SW 1271 (cell line): ENCODE data around the gene C1orf167.

Experiments
- DNase-seq, 2 experiments: peaks; one replicate each; lab custom pipeline; 2025; lab: John Stamatoyannopoulos, UW

Gene C1orf167

DNA sequence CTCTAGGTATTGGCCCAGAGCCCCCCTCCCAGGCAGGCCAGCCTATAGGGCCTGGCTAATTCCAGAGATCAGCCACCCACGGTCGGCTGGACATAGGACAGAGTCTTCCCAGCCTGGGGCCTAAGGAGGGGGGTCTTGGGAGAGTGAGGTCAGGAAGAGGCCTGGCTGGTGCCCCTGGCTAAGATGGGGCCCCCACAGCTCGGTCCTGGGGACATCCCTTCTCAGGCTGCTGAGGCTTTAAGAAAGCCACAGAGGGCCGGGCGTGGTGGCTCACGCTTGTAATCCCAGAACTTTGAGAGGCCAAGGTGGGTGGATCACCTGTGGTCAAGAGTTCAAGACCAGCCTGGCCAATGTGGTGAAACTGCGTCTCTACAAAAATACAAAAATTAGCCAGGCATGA is 2.5 kb downstream of the C1orf167 start:
- no peak for DNase-seq

GRCh38 chr1:11765661-11766428 is 3.9 kb downstream of the C1orf167 start:
- no peak for DNase-seq

DNA sequence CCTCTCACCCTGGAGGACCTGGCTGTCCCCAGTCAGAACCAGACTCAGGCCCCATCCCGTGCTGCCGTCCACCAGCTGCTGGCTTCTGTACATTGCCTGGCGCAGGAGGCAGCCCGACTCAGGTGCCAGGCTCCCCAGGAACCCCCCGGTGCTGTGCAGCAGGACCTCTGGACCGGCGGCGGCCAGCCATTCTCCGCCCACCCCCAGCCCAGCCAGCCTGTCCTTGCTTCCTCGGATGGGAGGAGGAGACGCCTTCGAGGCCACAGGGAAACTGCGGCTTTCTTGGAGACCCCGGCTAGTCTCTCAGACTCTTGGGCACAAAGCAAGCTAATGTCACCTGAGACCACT is 4.4 kb downstream of the C1orf167 start:
- no peak for DNase-seq

DNA sequence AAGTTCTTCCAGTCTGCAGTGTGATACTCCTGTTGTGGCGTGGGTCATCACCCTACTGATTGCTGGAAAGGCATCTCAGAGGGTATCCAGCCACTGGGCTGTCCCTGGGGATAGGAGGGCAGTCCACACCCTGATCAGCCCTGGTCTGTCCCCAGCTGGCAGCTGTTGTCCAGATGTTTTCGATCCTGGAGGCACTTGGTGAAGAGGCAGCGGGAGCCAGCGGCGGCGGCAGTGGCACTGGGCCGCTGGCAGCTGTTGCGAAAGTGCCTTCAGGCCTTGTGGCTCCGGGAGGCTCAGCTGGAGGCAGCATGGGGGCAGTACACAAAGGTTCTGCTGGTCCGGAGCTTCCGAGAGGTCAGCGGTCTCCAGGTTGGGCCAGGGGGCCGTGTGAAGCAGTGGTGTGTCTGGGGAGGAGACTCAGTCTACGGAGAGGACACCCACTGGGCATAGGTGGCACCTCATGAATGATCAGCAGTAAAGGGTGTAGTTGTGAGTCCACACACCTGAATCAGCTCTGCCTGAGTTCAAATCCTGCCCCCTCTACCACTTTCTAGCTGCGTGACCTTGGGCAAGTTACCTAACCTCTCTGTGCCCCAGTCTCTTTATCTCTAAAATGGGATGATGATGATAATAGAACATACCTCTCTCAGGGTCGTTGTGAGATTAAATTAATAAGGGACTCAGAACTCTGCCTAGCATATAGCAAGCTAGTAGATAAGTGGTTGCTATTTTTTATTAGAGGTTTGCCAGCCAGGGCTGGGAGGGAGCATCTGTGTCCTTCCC is 6.1 kb downstream of the C1orf167 start:
- no peak for DNase-seq

- DNase-seq: no peak
Observed at GRCh38 chr1:11768821-11769220, 6.8 kb downstream of the C1orf167 start.

DNA sequence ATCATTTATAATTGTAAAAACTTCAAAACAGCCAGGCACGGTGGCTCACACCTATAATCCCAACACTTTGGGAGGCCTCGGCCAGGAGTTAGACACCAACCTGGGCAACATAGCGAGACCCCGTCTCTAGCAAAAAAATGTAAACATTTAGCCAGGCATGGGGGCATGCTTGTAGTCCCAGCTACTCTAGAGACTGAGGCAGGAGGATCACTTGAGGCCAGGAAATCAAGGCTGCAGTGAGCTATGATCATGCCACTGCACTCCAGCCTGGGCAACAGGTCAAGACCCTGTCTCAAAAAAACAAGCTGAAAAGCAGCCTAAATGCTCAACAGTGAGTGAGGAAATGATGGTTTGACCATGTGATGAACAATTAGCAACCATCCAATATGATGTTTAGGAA is 7.3 kb downstream of the C1orf167 start:
- DNase-seq: no peak

GRCh38 chr1:11770011-11770410 is 8.0 kb downstream of the C1orf167 start:
- DNase-seq: no peak

- no peak for DNase-seq
Observed at GRCh38 chr1:11771481-11772043, 9.6 kb downstream of the C1orf167 start.

DNA sequence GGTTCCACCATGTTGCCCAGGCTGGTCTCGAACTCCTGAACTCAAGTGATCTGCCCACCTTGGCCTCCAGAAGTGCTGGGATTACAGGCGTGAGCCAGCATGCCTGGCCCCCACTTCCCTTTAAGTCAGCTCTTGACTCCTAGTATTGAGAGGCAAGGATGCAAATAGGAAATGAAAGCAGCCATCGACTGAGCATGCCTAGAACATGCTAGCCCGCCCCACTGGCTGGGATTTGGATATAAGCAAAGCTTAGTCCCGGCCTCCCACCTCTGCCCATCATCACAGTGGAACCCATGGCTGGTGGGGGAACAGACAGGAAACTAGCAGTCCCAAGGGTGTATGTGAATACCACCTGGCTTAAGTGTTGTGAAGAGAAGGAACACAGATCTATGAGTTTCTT is 10.5 kb downstream of the C1orf167 start:
- DNase-seq: no peak

GRCh38 chr1:11774753-11775152 is 12.8 kb downstream of the C1orf167 start:
- no peak for DNase-seq

- no peak for DNase-seq
Observed at GRCh38 chr1:11777658-11778322, 15.8 kb downstream of the C1orf167 start.

- DNase-seq: no peak
Observed at GRCh38 chr1:11778336-11778735, 16.3 kb downstream of the C1orf167 start.

- no peak for DNase-seq
Observed at GRCh38 chr1:11778844-11779623, 17.0 kb downstream of the C1orf167 start.

GRCh38 chr1:11779715-11780379 is 17.9 kb downstream of the C1orf167 start:
- DNase-seq: no peak

GRCh38 chr1:11780380-11781147 is 18.6 kb downstream of the C1orf167 start:
- DNase-seq: no peak

GRCh38 chr1:11781297-11781696 is 19.3 kb downstream of the C1orf167 start:
- no peak for DNase-seq

GRCh38 chr1:11782127-11782708 is 20.2 kb downstream of the C1orf167 start:
- DNase-seq: no peak

- DNase-seq: no peak
Observed at GRCh38 chr1:11783556-11783955, 21.6 kb downstream of the C1orf167 start.

DNA sequence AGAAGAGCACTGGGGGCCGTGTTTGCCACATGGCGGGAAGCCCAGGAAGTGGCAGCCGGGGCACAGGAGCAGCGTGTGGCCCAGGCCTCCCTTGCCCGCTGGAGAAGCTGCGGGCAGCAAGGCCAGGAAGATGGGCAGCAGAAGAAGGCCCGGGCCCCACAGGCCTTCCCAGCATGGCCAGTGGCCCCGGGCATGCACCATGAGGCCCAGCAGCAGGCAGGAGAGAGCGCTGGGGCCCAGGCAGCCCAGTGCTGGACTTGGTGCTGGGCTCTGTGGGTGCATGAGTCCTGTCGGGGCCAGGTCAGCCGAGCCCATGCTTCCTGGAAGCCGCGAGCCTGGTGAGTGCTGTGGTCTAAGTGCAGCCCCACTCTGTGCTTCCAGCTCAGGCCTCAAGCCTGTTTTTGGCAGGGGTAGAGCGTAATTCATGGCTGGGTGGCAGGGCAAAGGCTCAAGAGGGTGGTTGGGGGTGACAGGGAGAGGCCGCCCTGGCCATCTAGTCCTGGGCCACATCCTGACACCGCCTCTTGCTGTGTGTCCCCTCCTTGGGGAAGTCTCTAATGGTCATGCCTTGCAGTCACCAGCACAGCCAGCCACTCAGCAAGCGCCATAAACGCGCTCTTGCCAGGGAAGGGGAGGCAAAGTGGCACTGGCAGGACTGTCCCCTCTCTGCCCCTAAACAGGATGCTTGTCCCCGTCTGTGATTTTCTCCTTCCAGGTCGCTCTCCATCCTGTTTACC is 22.4 kb downstream of the C1orf167 start:
- no peak for DNase-seq
